Measurements from ENCODE around the gene MEF2D.

The MEF2D gene

DNA sequence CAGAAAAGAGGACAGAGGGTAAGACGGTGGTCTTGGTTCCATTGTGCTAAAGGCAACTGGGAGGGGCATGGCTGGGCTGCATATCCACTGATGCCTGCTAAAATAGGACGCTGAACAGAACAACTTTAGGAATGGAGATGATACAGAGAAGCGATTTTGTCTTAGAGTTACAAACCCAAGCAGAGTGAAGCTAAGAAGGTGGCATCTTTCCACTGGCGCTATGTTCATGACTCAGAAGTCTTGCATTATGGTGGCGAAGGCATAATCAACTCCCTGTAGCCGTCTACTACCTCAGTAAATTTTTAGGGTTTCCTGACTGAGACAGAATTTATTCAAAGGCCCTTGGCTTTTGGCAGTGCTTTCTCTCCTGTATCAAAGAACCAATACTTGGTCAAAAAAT lies 57.3 kb downstream of the MEF2D start:
- DNase-seq (ENCODE audit: low spot score), result no peak

DNA sequence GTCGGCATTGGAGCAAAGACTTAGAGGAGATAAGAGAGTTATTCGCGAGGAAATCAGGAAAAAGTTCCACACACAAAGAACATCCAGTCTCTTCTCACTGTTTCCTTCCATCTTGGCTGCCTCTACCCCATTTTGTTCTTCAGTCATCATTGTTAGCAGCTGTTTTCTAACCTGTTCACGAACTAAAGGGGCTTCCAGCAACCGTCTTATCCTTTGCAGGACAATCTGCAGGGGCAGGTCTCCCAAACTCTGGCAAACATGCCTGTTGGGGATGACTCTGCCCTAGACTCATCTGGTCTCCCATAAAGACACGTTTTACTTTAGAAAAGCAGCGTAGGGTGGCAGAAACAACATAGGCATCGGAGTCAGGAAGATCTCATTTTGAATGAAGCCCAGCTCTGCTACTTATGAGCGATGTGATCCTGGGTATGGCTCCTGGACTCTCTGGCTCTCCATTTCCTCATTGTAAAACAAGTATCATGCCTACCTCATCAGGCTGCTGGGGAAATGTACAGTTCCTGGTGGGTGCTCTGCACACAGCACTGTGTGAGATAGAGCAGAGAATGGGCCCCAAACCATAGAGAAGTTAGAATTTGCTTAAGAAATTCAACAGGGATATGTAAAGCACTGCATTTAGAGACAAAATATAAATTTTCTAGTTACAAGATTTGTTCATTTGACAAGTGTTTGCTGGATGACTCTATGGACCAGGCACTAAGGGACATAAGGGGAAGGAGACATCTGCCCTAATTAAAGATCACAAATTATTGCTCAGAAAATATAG lies 59.7 kb downstream of the MEF2D start:
- no peak for DNase-seq (ENCODE audit: low spot score)

DNA sequence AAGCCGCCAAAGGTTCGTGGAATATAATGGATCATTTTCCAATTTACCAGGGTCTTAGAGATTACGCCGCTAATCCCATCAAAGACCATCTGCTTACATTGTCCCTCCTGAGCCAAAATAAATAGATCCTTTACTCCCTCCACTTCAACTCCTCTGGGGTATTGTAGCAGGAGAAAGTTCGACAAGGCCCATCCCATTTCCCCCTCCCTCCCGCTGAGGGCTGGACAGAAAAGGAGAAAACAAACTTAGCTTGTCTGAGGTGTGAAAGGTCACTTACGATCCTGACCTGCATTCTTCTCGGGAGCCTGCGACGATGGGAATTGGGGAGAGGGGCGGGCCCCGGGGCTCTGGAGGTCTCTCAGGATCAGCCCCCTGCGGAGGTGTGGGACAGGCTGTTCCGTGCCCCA lies 60.8 kb downstream of the MEF2D start:
- no peak for DNase-seq (ENCODE audit: low spot score)

DNA sequence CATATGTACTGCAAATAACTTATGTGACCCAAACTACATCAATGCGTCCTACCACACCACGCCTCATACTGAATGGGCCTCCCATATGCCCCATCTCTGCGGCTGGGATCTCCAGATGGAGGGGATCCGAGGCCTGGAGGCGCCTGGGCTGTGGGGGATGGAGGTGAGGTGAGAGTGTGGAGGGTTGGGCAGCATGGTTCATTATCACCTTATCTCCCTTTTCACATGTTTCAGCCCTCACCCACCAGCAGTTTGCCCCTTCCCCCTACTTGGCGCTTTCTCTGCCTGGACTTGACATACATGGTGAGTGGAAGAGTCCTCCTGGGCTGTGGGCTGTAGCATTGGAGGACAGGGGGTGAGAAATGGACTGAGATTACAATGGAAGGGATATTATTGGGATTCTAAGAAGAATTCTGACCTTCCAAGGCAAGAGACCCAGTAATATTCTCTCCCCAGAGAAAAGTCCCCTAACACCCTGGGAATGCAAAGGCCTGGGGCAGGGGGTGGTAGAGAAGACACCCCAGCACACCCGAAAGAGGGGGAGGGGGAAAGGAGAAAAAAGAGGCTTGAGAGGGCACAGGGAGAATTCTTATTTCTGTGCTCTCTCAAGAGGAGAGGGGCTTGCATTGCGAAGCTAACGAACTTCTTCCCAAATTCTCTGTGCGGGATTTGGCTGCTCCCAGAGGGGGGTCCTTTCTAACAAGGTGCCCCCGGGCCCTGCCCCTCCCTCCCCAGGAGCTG lies 61.4 kb downstream of the MEF2D start:
- DNase-seq (ENCODE audit: low spot score), result no peak

DNA sequence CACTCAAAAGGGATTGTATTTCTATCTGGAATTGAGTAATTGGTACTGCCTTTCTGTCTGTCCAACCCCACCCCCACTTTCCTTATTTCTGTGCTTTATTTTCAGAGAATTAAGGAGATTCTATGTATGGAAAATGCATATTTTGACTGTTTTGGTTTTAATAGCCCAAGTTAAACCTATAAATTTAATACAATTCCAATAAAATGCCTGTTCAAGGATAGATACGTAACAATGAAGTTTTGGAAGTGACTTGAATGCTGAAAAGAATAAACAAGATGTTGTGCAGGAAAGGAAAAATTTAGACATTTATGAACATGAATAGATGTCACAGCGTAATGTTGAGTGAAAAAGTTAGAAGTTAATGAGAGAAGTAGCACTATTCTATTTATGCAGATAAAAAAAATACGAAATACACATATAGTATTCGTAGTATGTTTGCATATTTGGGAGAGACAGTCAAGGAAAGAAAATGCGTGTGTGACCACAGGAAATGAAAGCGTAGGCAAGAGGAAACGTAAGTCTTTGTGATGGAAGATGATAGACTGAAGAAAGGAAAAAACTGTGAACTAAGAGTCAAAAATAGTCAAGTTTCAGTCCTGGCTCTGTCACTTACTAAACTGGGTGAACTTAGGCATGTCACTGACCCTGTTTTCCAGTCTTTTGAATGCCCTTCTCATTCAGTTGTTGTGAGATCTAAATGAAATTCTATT lies 62.1 kb downstream of the MEF2D start:
- DNase-seq (ENCODE audit: low spot score), result no peak

DNA sequence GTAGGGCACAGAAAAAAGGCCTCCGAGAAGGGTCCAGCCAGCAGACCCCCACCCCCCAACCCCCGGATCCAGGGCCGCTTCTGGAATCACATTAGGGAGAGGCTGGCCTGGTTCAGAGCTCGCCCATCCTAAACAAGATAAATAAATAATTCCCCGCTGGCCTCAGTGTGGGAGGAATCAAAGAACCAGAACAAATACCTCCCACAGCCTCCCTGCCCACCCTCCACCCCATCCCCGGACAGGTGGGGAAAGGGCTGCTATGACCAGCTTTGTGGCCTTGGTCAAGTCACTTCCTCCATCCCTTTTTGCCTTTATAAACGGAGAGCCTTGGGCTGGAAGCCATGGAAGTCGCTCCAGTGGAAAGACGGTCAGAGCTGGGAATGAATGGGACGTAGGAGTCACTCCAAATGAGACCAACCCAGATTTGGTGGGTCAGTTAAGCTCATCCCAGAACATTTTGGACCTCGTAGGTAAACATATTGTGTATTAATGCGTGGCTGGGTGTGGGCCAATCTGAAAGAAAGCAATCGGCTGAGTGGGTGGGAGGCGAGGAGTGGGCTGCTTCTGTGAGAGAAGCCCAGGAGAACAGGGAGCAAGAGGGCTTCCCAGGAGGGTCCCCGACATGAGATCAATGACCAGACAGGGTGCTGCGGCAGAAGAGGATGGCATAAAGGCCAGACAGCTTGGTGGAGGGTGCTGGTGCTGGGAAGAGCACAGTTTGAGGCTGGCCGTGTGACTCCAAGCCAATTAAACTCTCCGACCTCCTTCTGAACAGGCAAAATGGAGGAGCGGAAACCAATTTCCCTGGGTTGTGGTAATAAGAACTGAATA lies 63.3 kb downstream of the MEF2D start:
- DNase-seq (ENCODE audit: low spot score), result no peak

DNA sequence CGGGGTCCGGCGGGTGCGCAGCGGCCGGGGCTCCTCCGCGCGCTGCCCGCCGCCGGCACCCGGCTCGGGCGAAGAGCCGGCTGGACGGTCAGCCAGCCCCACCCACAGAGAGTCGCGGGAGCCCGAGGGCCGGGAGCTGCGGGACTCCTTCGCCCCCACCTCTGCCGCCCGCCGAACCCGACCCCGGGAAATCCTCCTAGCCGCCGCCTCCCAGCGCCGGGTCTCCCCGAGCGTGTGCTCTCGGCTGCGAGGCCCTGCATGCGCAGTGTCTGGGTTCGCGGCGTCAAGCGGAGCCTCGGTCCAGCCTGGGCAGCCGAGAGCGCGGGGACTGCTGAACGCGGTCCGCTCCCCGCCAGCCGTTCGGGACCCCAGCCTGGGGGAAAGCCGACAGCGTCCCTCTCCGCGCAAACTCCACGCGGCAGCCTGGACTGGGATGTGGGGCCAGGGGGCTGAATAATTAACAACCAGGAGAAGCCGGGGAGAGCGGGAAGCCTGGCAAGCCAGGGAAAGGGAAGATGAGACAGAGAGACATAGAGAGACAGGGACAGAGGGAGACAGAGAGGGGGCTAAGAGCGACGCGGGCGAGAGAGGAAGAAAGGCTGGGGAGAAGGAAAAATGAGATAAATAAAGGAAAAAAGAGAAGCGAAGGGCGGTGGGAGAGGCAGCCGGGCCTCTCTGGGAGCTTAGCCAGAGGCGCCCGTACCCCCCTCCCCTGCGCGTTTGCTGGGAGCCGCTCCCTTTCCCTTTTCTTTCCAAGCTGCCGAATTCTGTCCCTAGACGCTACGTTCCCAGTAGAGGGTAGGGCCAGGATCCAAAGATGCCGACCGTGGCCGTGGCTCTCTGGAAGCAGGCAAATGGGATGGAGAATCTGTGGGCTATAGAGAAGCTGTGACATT lies 64.2 kb downstream of the MEF2D start:
- DNase-seq (ENCODE audit: low spot score), result peak; percentile 67

DNA sequence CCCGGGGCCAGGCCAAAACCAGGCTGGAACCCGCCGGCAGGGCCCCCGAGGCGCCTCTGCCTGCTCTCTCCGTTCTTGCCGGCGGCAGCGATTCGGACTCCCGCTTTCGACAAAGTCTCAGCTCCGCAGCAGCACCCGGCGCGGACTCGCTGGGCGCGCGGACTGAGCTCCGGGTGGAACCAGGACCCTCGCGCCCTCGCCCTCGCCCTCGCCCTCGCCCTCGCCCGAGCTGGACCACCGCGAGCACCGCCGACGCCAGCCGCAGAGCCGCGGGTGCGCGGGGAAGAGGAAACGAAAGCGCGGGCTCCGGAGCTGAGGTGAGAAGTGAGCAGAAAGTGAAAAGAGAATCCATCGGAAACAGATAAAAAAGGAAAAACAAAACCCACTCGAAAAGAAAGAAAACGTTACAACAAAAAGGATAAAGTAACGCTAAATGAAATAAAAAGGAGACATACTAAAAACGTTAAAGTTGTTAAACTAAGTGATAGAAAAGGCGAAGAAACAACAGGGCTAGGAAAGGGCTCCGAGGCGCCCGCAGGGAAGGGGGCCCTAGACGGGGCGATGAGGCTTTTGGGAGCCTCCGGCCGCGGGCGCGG lies 64.9 kb downstream of the MEF2D start:
- DNase-seq (ENCODE audit: low spot score), result no peak

DNA sequence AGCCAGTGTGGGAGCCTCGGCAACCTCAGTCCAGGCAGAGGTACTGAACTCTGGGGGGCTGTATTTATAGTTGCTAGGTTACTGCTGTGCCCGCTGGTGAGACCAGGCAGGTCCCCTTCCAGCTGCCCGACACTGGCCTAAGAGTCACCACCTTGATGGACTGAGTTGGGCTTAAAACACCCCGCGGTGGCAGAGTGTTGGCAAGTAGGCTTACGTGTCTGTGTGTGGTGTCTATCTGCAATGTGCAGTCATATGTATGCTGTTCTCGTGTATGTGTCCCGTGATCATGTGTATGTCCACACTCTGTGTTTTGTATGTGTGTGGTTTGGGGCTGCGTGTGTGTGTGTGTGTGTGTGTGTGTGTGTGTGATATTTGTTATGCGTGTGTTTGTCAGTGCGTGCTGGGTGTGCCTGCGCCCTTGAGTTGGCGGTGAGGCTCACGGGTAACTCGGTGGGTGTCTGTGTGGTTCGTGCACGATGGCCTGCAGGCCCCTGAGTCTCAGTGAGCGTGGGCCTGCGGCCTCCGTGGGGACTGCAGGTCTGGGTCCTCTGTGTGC lies 65.5 kb downstream of the MEF2D start:
- no peak for DNase-seq (ENCODE audit: low spot score)

DNA sequence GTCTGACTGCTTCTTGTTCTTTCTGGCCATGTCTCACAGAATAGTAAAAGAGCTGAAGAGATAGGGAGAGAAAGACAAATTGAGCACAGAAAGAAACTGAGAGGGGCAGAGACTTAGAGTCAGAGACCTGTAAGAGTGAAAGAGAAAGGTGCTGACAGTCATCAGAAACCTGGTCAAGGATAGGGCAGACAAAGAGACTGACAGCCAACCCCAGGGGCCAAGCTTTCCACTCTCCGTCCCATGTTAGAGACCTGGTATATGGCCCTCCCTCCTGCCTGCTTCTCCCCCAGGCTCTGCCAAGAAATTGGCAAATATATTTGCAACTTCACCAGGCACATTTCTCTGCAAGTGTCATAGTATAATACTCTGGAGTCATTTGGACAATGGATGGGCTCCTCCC lies 67.0 kb downstream of the MEF2D start:
- no peak for DNase-seq (ENCODE audit: low spot score)

DNA sequence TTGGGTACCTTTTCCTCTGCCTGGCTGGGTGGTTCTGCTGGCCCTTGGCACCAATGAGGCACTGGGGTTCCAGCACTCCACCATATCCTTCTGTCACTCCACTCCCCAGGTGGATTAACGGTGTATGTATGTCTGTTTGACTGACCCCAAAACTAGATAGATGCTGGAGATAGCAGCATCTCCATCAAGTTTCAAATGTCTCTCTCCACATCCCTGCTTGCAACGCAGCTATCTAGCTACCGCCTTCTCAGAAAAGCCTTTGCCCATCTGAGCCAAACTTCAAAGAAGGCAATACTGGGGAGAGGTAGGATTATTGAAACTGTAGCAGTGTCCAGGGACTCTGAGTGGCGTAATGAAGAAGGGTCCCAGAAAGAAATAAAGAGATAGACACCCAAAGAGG lies 67.5 kb downstream of the MEF2D start:
- DNase-seq (ENCODE audit: low spot score), result no peak

DNA sequence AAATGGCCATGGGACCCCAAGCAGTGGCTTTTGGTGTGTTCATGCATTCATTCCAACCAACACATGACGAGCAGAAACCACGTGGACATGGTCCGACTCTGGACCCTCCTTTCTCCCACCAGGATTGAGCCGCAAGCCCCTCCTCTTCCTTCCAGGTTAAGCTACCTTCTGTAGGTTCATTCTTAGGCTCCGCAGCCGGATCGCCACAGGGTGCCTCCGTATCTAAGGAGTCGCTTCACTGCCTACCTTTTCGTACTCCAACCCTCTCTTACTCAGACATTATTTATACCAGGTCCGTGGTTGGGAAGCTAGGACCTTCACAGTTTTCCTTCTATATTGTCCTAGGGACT lies 67.9 kb downstream of the MEF2D start:
- no peak for DNase-seq (ENCODE audit: low spot score)

DNA sequence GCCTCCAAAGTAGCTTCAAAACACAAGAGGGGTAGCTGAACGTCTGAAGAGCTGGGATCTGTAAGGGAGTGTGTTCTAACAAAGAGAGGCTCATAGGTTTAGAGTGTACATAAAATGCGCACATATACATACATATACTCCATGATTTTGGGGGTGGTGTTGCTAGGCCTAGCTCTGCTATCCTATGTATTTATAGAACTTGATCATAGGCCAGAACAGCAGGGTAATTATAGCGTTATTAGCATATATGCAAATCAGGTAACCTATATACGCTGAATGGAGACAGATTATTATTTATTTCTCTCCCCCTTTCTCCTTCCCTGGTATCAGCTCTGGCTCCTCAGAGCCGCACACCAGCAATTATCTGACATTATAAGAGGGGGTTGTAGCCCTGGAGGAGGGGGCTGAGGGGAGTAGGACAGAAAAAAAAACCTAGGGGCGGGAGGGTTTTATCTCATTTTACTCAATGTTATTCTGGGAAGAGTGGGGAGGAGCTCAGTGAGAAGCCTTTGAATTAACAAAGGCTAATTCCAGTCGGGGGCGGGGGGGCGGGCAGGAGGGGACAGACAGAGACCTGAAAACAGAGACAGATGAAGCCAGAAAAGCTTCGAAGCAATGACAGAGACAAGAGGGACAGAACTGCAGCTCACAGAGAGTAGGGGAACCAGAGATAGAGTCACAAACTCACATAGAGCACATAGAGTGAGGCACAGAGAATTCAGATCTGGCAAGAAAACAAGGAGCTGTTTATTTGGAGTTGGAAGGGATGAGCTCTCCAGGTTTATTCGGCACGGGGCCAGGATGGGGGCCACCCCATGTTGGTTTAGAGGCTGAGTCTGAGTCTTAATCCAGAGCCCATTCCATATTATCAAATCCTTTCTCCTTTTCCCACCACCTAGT lies 68.6 kb downstream of the MEF2D start:
- no peak for DNase-seq (ENCODE audit: low spot score)

DNA sequence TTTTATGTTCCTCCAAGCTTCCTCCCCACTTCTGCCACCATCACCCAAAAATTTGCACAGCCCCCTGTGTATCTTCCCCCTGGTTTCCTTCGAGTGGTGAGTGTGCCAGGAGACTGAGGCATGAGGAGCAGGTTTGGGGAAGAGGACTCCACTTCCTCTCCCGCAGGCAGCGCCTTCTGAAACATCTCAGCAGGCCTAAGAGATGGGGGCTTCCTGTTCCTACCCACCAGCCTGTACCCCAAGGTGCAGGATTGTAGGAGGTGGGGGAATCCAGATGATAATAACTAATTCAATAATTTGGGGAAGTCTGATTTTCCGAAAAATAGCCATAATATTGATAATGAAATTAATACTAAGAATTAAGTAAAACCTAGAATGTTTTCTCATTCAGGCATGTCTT lies 69.2 kb downstream of the MEF2D start:
- no peak for DNase-seq (ENCODE audit: low spot score)

DNA sequence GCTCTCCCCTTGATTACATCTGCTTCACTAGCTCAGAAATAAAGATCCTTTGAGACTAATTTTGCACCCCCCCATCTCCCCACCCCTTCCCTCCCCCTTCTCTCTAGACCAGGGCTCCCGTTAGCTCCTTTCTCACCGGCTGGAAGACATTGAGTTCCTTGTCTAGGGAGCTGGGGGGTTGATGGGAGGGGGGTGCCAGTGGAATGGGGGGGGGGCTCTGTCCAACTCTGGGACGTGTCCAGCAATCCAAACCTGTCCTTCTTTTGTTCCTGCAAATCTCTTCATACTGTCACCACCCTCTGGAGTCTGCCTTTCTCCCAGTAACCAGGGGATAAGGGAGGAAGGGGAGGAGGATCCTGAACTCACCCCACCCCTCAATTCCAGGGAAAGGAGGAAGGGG lies 69.7 kb downstream of the MEF2D start:
- no peak for DNase-seq (ENCODE audit: low spot score)

DNA sequence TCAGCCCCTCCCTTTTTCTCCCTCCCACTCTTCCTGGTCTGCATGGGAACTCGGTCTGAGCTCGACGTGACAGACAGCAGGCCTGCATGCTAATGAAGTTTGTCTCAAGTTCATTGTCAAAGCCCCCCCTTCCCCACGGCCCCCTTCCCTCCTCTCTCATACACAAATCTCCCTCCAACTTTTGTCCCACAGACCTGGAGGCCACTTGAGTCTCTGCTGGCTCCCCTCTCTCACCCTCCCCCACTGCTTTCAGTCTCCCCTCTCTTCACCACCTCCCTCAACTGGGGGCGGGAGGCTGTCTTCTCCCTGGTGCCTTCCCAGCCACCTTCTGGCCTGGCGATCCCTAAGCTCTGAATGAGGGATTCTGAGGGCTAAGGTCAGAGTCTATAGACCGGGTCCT lies 70.3 kb downstream of the MEF2D start:
- peak; percentile 72 for DNase-seq (ENCODE audit: low spot score)

DNA sequence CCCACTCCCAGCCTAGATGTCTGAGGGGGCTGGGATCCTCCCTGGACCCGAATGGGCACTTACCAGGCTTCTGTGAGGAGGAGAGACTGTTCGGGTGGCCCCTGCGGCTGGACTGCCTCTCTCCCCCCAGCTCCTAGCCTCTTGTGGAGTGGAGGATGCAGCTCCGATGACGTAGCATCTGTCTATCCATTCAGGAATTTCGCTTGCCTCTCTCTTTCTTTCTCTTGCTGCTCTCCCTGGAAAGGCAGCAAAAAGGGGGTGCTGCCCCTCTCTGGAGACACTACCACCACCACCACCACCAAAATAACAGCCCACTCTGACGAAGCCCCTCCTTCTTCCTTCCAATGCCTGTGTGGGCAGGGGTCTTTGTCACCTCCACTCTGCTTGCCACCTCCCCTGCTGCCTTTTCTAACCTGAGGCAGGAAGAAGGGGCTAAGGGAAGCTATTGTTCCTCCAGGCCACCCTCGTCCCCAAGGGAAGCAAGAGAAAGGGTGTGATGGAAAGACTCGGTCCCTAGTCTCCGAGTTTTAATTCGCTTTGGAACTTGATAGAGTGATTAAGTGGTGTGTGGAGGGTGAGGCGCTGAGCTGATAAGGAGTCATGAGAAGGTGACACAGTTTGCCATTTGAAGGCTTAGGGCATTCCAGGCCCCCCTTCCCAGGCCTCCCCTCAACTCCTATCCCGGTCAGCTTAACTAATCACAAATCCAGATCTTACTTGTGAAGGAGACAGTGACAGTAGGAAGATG lies 71.1 kb downstream of the MEF2D start:
- peak; percentile 82 for DNase-seq (ENCODE audit: low spot score)

DNA sequence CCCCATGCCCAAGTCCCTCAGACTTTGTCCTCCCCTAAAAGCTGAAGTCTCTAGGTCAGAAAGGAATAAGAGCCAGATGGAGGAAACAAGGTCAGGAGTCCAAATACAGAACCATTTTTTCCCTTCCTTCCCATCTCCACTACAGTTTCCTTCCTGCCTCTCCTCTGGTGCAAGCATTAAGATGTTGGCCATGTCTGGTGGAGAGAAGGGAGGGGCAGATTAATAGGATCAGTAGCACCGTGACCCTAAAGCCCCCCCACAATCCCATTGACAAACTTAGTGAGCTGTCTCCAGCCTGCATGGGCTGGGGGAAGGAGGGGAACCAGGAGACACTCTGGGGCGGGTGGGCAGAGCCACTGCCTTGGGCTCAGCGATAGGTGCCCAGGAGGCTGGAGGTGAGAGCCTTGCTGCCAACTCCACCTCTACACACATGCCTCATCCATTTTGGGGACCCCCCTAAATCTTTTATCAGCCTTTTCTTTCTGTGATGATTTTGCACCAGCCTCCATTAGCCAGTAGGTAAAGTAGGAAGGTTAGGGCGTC lies 71.8 kb downstream of the MEF2D start:
- no peak for DNase-seq (ENCODE audit: low spot score)
